Measurements from ENCODE around the gene DPYSL3.

- TF ChIP-seq CTCF (optimal IDR thresholded peaks at IDR 0.05 in 1 of 3, IDR thresholded peaks at IDR 0.05 in 1 of 3, conservative IDR thresholded peaks at IDR 0.05 in 1 of 3; ENCODE audit: extremely low read depth in 1 of 3, insufficient read depth in 2 of 3, low read length in 3 of 3) (no peak), EZH2 (IDR thresholded peaks at IDR 0.05; ENCODE audit: low read length) (no peak)
Measured at GRCh38 chr5:147349241-147349640, 160.6 kb downstream of the DPYSL3 start.
